Endothelial cell of umbilical vein (primary cell): ENCODE measurements around the gene MLNR. TPM values are rescaled to one million over a fixed set of nuclear protein-coding genes. Genes with fewer than 3 reads are reported as not detected.

ENCODE experiments used
- BruUV-seq: library from RNA; stranded (reverse); fragments of 400-500 nt; replicated peaks from 2 replicates; lab custom pipeline; 2021; lab: Mats Ljungman, UMichigan
- CTCF ChIA-PET: fragments of 300-600, 350-600 bp; sonication (Branson Sonifier 250); formaldehyde crosslinking; loops from one replicate; lab custom pipeline; 2021; ENCODE audit warnings: antibody characterized with exemption, inconsistent platforms; lab: Charles Lee
- POLR2A ChIA-PET: fragments of 300-600, 350-600 bp; sonication (Branson Sonifier 250); formaldehyde crosslinking; loops from one replicate; lab custom pipeline; 2021; ENCODE audit warnings: antibody characterized with exemption, inconsistent platforms; lab: Charles Lee
- DNase-seq: peaks from one replicate; pipeline ENCODE4 v3.0.0-alpha.2; 2011; ENCODE audit warnings: low read depth, low spot score
- FAIRE-seq: peaks from 2 replicates; lab custom pipeline; 2011; peaks lifted over from hg19 to GRCh38; lab: Jason Lieb, UNC
- H2AFZ ChIP-seq: 2 replicates; pipeline ENCODE4 v1.6.0; 2012; ENCODE audit warnings: low read depth, low read length, control low read depth, inconsistent platforms
- H3K27ac ChIP-seq: 2 replicates; pipeline ENCODE4 v1.5.1; 2011; ENCODE audit warnings: low read depth, mild to moderate bottlenecking, control low read depth, low read length, moderate library complexity; ENCODE audit not compliant: insufficient read depth
- H3K27me3 ChIP-seq, 2 experiments: 2 replicates each; pipeline versions ENCODE4 v1.6.0 to v1.6.1; 2011; ENCODE audit warnings: low read length in 2 of 2, mixed read lengths in 1 of 2; ENCODE audit not compliant: control insufficient read depth in 2 of 2, insufficient read depth in 2 of 2
- H3K36me3 ChIP-seq, 2 experiments: 2 replicates in 1 of 2; 3 replicates in 1 of 2; pipeline ENCODE4 v1.5.1; 2011; ENCODE audit warnings: low read length in 2 of 2, mild to moderate bottlenecking in 1 of 2, moderate library complexity in 1 of 2; ENCODE audit not compliant: control insufficient read depth in 2 of 2, insufficient read depth in 2 of 2; ENCODE audit errors: extremely low read depth in 1 of 2
- H3K4me1 ChIP-seq: 3 replicates; pipeline ENCODE4 v1.5.1; 2011; ENCODE audit warnings: mild to moderate bottlenecking, low read length; ENCODE audit not compliant: control insufficient read depth, insufficient read depth; ENCODE audit errors: extremely low read depth
- H3K4me2 ChIP-seq: 2 replicates; pipeline ENCODE4 v1.6.1; 2011; ENCODE audit warnings: low read length, control low read depth, mixed read lengths; ENCODE audit not compliant: insufficient read depth
- H3K4me3 ChIP-seq, 3 experiments: fragments of 200-600 bp in 1 of 3; sonication (generic), shearing (Covaris generic) in 1 of 3; replicated peaks in 1 of 3; 2 replicates each; pipeline ENCODE4 v1.5.1; 2011 to 2016; ENCODE audit warnings: control low read depth in 3 of 3, low read length in 3 of 3, mild to moderate bottlenecking in 2 of 3, inconsistent platforms in 1 of 3, low read depth in 1 of 3, moderate library complexity in 1 of 3; ENCODE audit not compliant: insufficient read depth in 1 of 3
- H3K79me2 ChIP-seq: 2 replicates; pipeline ENCODE4 v1.6.0; 2012; ENCODE audit warnings: low read length, inconsistent platforms; ENCODE audit not compliant: control insufficient read depth, insufficient read depth
- H3K9ac ChIP-seq: replicated peaks from 2 replicates; pipeline ENCODE3; 2011; ENCODE audit warnings: low read length, control low read depth; ENCODE audit not compliant: insufficient read depth; ENCODE audit errors: extremely low read depth
- H3K9me1 ChIP-seq: replicated peaks from 3 replicates; pipeline ENCODE4 v1.6.0; 2011; ENCODE audit warnings: mild to moderate bottlenecking, low read length; ENCODE audit not compliant: control insufficient read depth, insufficient read depth; ENCODE audit errors: extremely low read depth
- H3K9me3 ChIP-seq: replicated peaks from 2 replicates; pipeline ENCODE4 v1.5.1; 2012; ENCODE audit warnings: low read length, inconsistent platforms; ENCODE audit not compliant: control insufficient read depth, insufficient read depth
- H4K20me1 ChIP-seq: replicated peaks from 2 replicates; pipeline ENCODE3; 2011; ENCODE audit warnings: mild to moderate bottlenecking, low read length; ENCODE audit not compliant: control insufficient read depth, insufficient read depth; ENCODE audit errors: extremely low read depth
- EZH2 ChIP-seq: IDR thresholded peaks from 2 replicates; pipeline ENCODE4 v1.6.1; 2012; ENCODE audit warnings: borderline replicate concordance, low read depth, mild to moderate bottlenecking, moderate library complexity, low read length, inconsistent platforms; ENCODE audit not compliant: severe bottlenecking
- FOS ChIP-seq: IDR thresholded peaks from 2 replicates; pipeline ENCODE4 v1.6.1; 2011; ENCODE audit warnings: mild to moderate bottlenecking, low read length, moderate library complexity, borderline replicate concordance; ENCODE audit not compliant: insufficient read depth
- GATA2 ChIP-seq: IDR thresholded peaks from 2 replicates; pipeline ENCODE4 v1.7.0; 2011; ENCODE audit warnings: low read depth, mild to moderate bottlenecking, moderate library complexity, mixed read lengths, low read length; ENCODE audit not compliant: insufficient read length, insufficient read depth
- JUN ChIP-seq: IDR thresholded peaks from 2 replicates; pipeline ENCODE4 v1.6.1; 2011; ENCODE audit warnings: borderline replicate concordance, low read depth; ENCODE audit not compliant: insufficient read length, insufficient read depth
- MYC ChIP-seq: IDR thresholded peaks from one replicate; pipeline ENCODE4 v1.6.1; 2011; ENCODE audit warnings: mild to moderate bottlenecking, low read depth, low read length
- POLR2A ChIP-seq: IDR thresholded peaks from 2 replicates; pipeline ENCODE4 v1.6.1; 2012; ENCODE audit warnings: low read depth, mild to moderate bottlenecking, control low read depth, low read length
- POLR2AphosphoS5 ChIP-seq: IDR thresholded peaks from 2 replicates; pipeline ENCODE4 v1.6.1; 2012; ENCODE audit warnings: low read depth, mild to moderate bottlenecking, control low read depth, low read length, moderate library complexity; ENCODE audit not compliant: insufficient read depth
- dilution Hi-C: fragments of 300-500 bp; cut with MboI; formaldehyde crosslinking; loops from one replicate; pipeline ENCODE4 v1.15.0; 2019; ENCODE audit warnings: low sequenced_read_pairs; ENCODE audit not compliant: extremely low pct_ligation_motif_present
- intact Hi-C: fragments of 100-400 bp; cut with micrococcal nuclease; formaldehyde crosslinking; loops from one replicate; pipeline ENCODE4 v1.10.0; 2022
- polyA plus RNA-seq, 4 experiments: library from polyadenylated mRNA; depleted of rRNA in 3 of 4; stranded (reverse) in 3 of 4; unstranded in 1 of 4; fragments of >200 nt; gene quantifications; 2 replicates each; pipeline versions ENCODE4 v1.2.1 to v1.2.3, GENCODE V29; 2011 to 2012; ENCODE audit warnings: missing spikeins in 1 of 4
- total RNA-seq: library from RNA; stranded (reverse); gene quantifications from 2 replicates; pipeline ENCODE4 v1.2.3, GENCODE V29; 2021
- TF ChIP-seq, protein P1 (sequence below): IDR thresholded peaks from 2 replicates; pipeline ENCODE4 v1.6.1; 2011; ENCODE audit not compliant: insufficient read depth, insufficient read length
- TF ChIP-seq, protein P2 (sequence below), 2 donors: IDR thresholded peaks; 1 replicate in 1 of 2; 2 replicates in 1 of 2; pipeline ENCODE4 v1.5.1; 2011; ENCODE audit warnings: low read length in 2 of 2, mild to moderate bottlenecking in 2 of 2, moderate library complexity in 2 of 2, control low read depth in 1 of 2, inconsistent platforms in 1 of 2, low read depth in 1 of 2; ENCODE audit not compliant: insufficient read depth in 1 of 2; ENCODE audit errors: extremely low read depth in 1 of 2

The MLNR gene
- total and polyA plus RNA-seq, 2 donors (not counting 3 experiments of a cell fraction or from before 2014, with no cell fraction given) = not detected

DNA sequence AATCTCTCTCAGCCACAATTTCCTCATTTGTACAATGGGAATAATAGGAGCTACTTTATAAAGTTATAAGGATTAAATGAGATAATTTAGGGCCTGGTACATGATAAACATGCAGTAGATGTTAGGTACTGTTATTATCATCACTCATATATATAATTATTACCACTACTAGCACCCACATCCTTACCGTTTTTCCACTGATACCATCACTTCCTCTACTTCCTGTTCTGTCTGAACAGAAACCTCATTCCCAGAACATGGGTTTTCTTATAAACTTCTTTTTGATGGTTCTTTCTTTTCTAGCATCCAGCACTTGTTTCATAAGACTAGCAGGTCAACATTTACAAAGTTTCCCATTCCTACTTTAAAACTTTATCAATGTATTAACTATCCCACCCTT lies 33.9 kb downstream of the MLNR start:
- H3K4me2 ChIP-seq = peak overlapping the region; percentile 1
- dilution Hi-C loops (no loop called here), intact Hi-C loops (no loop called here)
- no peaks in the 10 kb centered on the region for H3K9me1 ChIP-seq
- no peak overlapping the region for H2AFZ ChIP-seq
- no peaks in the 10 kb centered on the region for H3K27me3 ChIP-seq
- H3K79me2 ChIP-seq = peaks cover 5% of the 10 kb centered on the region
- no peak overlapping the region for H3K4me3 ChIP-seq
- no peak overlapping the region for H3K9ac ChIP-seq
- FAIRE-seq (no peak), DNase-seq (peak; percentile 19)
- ChIA-PET CTCF (interaction anchor here (2.4 kb wide), 1 partner anchor 27 kb away, joined by 6 read pairs; no protein-coding TSS in a partner anchor), POLR2A (no interaction called here)
- peak overlapping the region; percentile 41 for H3K27ac ChIP-seq
- H3K9me3 ChIP-seq = no peaks in the 10 kb centered on the region
- peaks cover 7% of the 10 kb centered on the region in 2 experiments for H3K36me3 ChIP-seq
- TF ChIP-seq POLR2A = no peak
- peak; percentile 17 for TF ChIP-seq GATA2
- BruUV-seq = no TSS peak
- H4K20me1 ChIP-seq = no peaks in the 10 kb centered on the region
- H3K4me1 ChIP-seq = peaks cover 6% of the 10 kb centered on the region

DNA sequence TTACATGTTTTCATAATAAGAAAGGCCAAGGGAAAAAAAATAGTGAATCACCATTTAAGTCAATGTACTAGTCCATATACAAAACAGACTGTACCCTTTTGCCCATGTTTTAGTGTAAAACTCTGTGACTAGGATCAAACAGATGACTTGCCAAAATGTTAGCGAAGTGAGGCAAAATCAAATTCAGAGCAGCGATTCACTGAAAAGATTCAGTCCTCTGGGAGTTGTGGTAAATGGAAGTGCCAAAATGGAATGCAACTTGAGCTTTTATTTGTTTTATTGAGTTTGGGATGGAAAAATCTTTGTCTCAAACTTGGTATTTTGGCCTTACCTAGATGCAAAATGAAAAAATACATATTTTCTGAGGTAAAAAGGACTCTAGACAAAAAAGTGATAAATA lies 36.7 kb downstream of the MLNR start:
- ChIA-PET CTCF (interaction anchor here (2.3 kb wide), 1 partner anchor 9 kb away, joined by 12 read pairs; the partner anchor contains the start of gene CDADC1), POLR2A (no interaction called here)
- no peaks in the 10 kb centered on the region for H3K9me3 ChIP-seq
- TF ChIP-seq GATA2 (no peak), POLR2AphosphoS5 (no peak), POLR2A (no peak), EZH2 (no peak), FOS (no peak), MYC (no peak), JUN (no peak)
- TF ChIP-seq, protein P1, sequence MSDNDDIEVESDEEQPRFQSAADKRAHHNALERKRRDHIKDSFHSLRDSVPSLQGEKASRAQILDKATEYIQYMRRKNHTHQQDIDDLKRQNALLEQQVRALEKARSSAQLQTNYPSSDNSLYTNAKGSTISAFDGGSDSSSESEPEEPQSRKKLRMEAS = no peak
- TF ChIP-seq, protein P2, sequence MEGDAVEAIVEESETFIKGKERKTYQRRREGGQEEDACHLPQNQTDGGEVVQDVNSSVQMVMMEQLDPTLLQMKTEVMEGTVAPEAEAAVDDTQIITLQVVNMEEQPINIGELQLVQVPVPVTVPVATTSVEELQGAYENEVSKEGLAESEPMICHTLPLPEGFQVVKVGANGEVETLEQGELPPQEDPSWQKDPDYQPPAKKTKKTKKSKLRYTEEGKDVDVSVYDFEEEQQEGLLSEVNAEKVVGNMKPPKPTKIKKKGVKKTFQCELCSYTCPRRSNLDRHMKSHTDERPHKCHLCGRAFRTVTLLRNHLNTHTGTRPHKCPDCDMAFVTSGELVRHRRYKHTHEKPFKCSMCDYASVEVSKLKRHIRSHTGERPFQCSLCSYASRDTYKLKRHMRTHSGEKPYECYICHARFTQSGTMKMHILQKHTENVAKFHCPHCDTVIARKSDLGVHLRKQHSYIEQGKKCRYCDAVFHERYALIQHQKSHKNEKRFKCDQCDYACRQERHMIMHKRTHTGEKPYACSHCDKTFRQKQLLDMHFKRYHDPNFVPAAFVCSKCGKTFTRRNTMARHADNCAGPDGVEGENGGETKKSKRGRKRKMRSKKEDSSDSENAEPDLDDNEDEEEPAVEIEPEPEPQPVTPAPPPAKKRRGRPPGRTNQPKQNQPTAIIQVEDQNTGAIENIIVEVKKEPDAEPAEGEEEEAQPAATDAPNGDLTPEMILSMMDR (IDR thresholded peaks at IDR 0.05; ENCODE audit: extremely low read depth in 1 of 2, insufficient read depth in 1 of 2, low read depth in 1 of 2, low read length in 2 of 2) = no peak
- peak; percentile 15 for FAIRE-seq
- no peaks in the 10 kb centered on the region for H3K9me1 ChIP-seq
- H3K27ac ChIP-seq = no peak overlapping the region
- H3K79me2 ChIP-seq = peaks cover 5% of the 10 kb centered on the region
- no peak overlapping the region for H3K9ac ChIP-seq
- intact Hi-C loops = no loop called here
- no peaks in the 10 kb centered on the region for H4K20me1 ChIP-seq
- no peaks in the 10 kb centered on the region for H3K27me3 ChIP-seq
- dilution Hi-C loops = no loop called here
- H3K4me1 ChIP-seq = peaks cover 5% of the 10 kb centered on the region
- H3K4me3 ChIP-seq = no peak overlapping the region
- peaks cover 13% of the 10 kb centered on the region in 2 experiments for H3K36me3 ChIP-seq
- BruUV-seq = no TSS peak
- no peak overlapping the region for H2AFZ ChIP-seq
- no peak overlapping the region for H3K4me2 ChIP-seq
- no peak for DNase-seq
